Measurements from ENCODE around the gene CRIM1. TPM values are rescaled to one million over a fixed set of nuclear protein-coding genes. Genes with fewer than 3 reads are reported as not detected.

The CRIM1 gene
- total RNA-seq, 1 donor from 2014 or later: 35.3 TPM

GRCh38 chr2:36534275-36534799, 178.8 kb downstream of the CRIM1 start:
- no peak for TF ChIP-seq CTCF (IDR thresholded peaks at IDR 0.05; ENCODE audit: insufficient read depth, low read length, severe bottlenecking)
- no peak for FAIRE-seq
- Histone ChIP-seq H3K36me3 (ENCODE audit: control insufficient read depth, insufficient read depth, low read length) (peaks cover 16% of the 10 kb centered on the region), H3K27me3 (ENCODE audit: control insufficient read depth, insufficient read depth, low read length) (no peaks in the 10 kb centered on the region), H3K4me3 (ENCODE audit: low read depth, low read length) (no peak overlapping the region)
- no peak for DNase-seq (ENCODE audit: low read depth)

GRCh38 chr2:36535099-36535498, 179.5 kb downstream of the CRIM1 start:
- no peak for TF ChIP-seq CTCF (IDR thresholded peaks at IDR 0.05; ENCODE audit: insufficient read depth, low read length, severe bottlenecking)
- Histone ChIP-seq H3K4me3 (ENCODE audit: low read depth, low read length) (no peak overlapping the region), H3K36me3 (ENCODE audit: control insufficient read depth, insufficient read depth, low read length) (peaks cover 16% of the 10 kb centered on the region), H3K27me3 (ENCODE audit: control insufficient read depth, insufficient read depth, low read length) (no peaks in the 10 kb centered on the region)
- FAIRE-seq: no peak
- no peak for DNase-seq (ENCODE audit: low read depth)

- DNase-seq (ENCODE audit: low read depth): no peak
- no peak for TF ChIP-seq CTCF (IDR thresholded peaks at IDR 0.05; ENCODE audit: insufficient read depth, low read length, severe bottlenecking)
- Histone ChIP-seq H3K36me3 (ENCODE audit: control insufficient read depth, insufficient read depth, low read length) (peaks cover 16% of the 10 kb centered on the region), H3K27me3 (ENCODE audit: control insufficient read depth, insufficient read depth, low read length) (no peaks in the 10 kb centered on the region), H3K4me3 (ENCODE audit: low read depth, low read length) (no peak overlapping the region)
- no peak for FAIRE-seq
Measured at GRCh38 chr2:36536776-36537175, 181.2 kb downstream of the CRIM1 start.

GRCh38 chr2:36538335-36538734, 182.8 kb downstream of the CRIM1 start:
- Histone ChIP-seq H3K27me3 (ENCODE audit: control insufficient read depth, insufficient read depth, low read length) (no peaks in the 10 kb centered on the region), H3K36me3 (ENCODE audit: control insufficient read depth, insufficient read depth, low read length) (peaks cover 14% of the 10 kb centered on the region), H3K4me3 (ENCODE audit: low read depth, low read length) (no peak overlapping the region)
- DNase-seq (ENCODE audit: low read depth): no peak
- FAIRE-seq: no peak
- no peak for TF ChIP-seq CTCF (IDR thresholded peaks at IDR 0.05; ENCODE audit: insufficient read depth, low read length, severe bottlenecking)

- DNase-seq (ENCODE audit: low read depth) (peak; percentile 56), FAIRE-seq (no peak)
- no peak for TF ChIP-seq CTCF (IDR thresholded peaks at IDR 0.05; ENCODE audit: insufficient read depth, low read length, severe bottlenecking)
- H3K36me3 ChIP-seq (ENCODE audit: control insufficient read depth, insufficient read depth, low read length): peaks cover 14% of the 10 kb centered on the region
- H3K4me3 ChIP-seq (ENCODE audit: low read depth, low read length): no peak overlapping the region
- H3K27me3 ChIP-seq (ENCODE audit: control insufficient read depth, insufficient read depth, low read length): no peaks in the 10 kb centered on the region
Measured at GRCh38 chr2:36539631-36540030, 184.1 kb downstream of the CRIM1 start.

Measured in bronchial epithelial cell (primary cell).